HG03066 (cell line): ENCODE results near the gene COL18A1.

Experiments
- ATAC-seq: cut with Tn5 transposase; IDR thresholded peaks from one replicate; pipeline ENCODE4 v1.9.1; 2021; ENCODE audit warnings: low read depth; ENCODE audit not compliant: unreplicated experiment

The COL18A1 gene

GRCh38 chr21:45474323-45474950, 69.5 kb downstream of the COL18A1 start:
- ATAC-seq = no peak

GRCh38 chr21:45475004-45475685, 70.2 kb downstream of the COL18A1 start:
- no peak for ATAC-seq

- ATAC-seq = no peak
Observed at GRCh38 chr21:45475797-45476570, 71.0 kb downstream of the COL18A1 start.

- ATAC-seq = no peak
Observed at GRCh38 chr21:45476582-45476981, 71.6 kb downstream of the COL18A1 start.

GRCh38 chr21:45477176-45478114, 72.5 kb downstream of the COL18A1 start:
- ATAC-seq = no peak

GRCh38 chr21:45478115-45478801, 73.3 kb downstream of the COL18A1 start:
- no peak for ATAC-seq

- ATAC-seq = no peak
Observed at GRCh38 chr21:45478816-45479669, 74.1 kb downstream of the COL18A1 start.

GRCh38 chr21:45479691-45480675, 75.0 kb downstream of the COL18A1 start:
- no peak for ATAC-seq

- ATAC-seq = no peak
Observed at GRCh38 chr21:45480701-45481500, 75.9 kb downstream of the COL18A1 start.

- ATAC-seq = no peak
Observed at GRCh38 chr21:45481566-45481965, 76.6 kb downstream of the COL18A1 start.

- ATAC-seq = no peak
Observed at GRCh38 chr21:45481977-45482898, 77.3 kb downstream of the COL18A1 start.

GRCh38 chr21:45482899-45483821, 78.2 kb downstream of the COL18A1 start:
- no peak for ATAC-seq

- no peak for ATAC-seq
Observed at GRCh38 chr21:45484318-45484717, 79.4 kb downstream of the COL18A1 start.

GRCh38 chr21:45485686-45486442, 80.9 kb downstream of the COL18A1 start:
- ATAC-seq = no peak
